ENCODE data around the gene SGIP1. TPM values are rescaled to one million over a fixed set of nuclear protein-coding genes. Genes with fewer than 3 reads are reported as not detected.
A peak's percentile ranks its signal among the peaks of the same experiment; 100 is the strongest.

SGIP1 gene
- total and polyA plus RNA-seq, 2 of the 4 experiments (the other 2 are of a cell fraction) = 27.1 to 42.7 TPM

- no peak overlapping the region for H3K18ac ChIP-seq (ENCODE audit: low read depth, low read length)
- TF ChIP-seq CEBPB (IDR thresholded peaks at IDR 0.05; ENCODE audit: low read depth, low read length) (no peak), RFX5 (IDR thresholded peaks at IDR 0.05; ENCODE audit: low read depth, low read length) (no peak), MAFK (IDR thresholded peaks at IDR 0.05; ENCODE audit: low read depth, low read length) (no peak), SMC3 (IDR thresholded peaks at IDR 0.05; ENCODE audit: low read depth, low read length) (no peak), CHD1 (IDR thresholded peaks at IDR 0.05; ENCODE audit: low read depth, low read length) (no peak), RAD21 (IDR thresholded peaks at IDR 0.05; ENCODE audit: low read length) (no peak), USF2 (IDR thresholded peaks at IDR 0.05; ENCODE audit: low read depth, low read length) (no peak), POLR2A (IDR thresholded peaks at IDR 0.05; ENCODE audit: low read depth, low read length) (no peak), CTCF (conservative IDR thresholded peaks at IDR 0.05; ENCODE audit: low read depth, low read length) (no peak), BHLHE40 (IDR thresholded peaks at IDR 0.05; ENCODE audit: low read depth, low read length) (no peak), RCOR1 (IDR thresholded peaks at IDR 0.05; ENCODE audit: insufficient replicate concordance, low read length) (no peak), NFE2L2 (IDR thresholded peaks at IDR 0.05; ENCODE audit: low read depth, low read length) (no peak), FOS (IDR thresholded peaks at IDR 0.05; ENCODE audit: low read depth, low read length) (no peak), MAZ (IDR thresholded peaks at IDR 0.05; ENCODE audit: borderline replicate concordance, low read depth, low read length) (no peak), ELK1 (IDR thresholded peaks at IDR 0.05; ENCODE audit: borderline replicate concordance, low read depth, low read length) (no peak), MXI1 (IDR thresholded peaks at IDR 0.05; ENCODE audit: borderline replicate concordance, low read depth, low read length) (no peak)
- H3K14ac ChIP-seq (replicated peaks; ENCODE audit: low read depth, low read length) = no peak overlapping the region
- no peak overlapping the region for H4K5ac ChIP-seq (ENCODE audit: low read depth, low read length)
- in situ Hi-C loops (cut with MboI; ENCODE audit: low sequenced_read_pairs) = no loop called here
- no peak overlapping the region for H2AFZ ChIP-seq (replicated peaks; ENCODE audit: low read length, poor library complexity)
- peaks cover 11 to 51% of the 10 kb centered on the region in 2 experiments; a peak in 3 of 4 replicates for H3K79me1 ChIP-seq (ENCODE audit: low read depth in 1 of 2, low read length in 2 of 2)
- no peak overlapping the region for H2AK9ac ChIP-seq (replicated peaks; ENCODE audit: low read depth, low read length, poor library complexity)
- H3K23ac ChIP-seq (ENCODE audit: low read depth, low read length) = no peak overlapping the region
- H3K27ac ChIP-seq (ENCODE audit: insufficient read depth, low read length) = no peak overlapping the region
- no peak overlapping the region for H4K8ac ChIP-seq (ENCODE audit: low read depth in 2 of 2, low read length in 2 of 2)
- H2BK5ac ChIP-seq (ENCODE audit: low read depth, low read length, poor library complexity, severe bottlenecking) = no peak overlapping the region
- peaks cover 3% of the 10 kb centered on the region; the same call in 1 of the 2 replicates for H4K20me1 ChIP-seq (ENCODE audit: insufficient read depth, low read length)
- no peaks in the 10 kb centered on the region for H3K9me3 ChIP-seq (ENCODE audit: control insufficient read depth, insufficient read depth, low read length)
- BruUV-seq (replicated peaks) = no TSS peak
- H2BK20ac ChIP-seq (ENCODE audit: low read depth, low read length) = no peak overlapping the region
- no peak overlapping the region for H3K56ac ChIP-seq (ENCODE audit: extremely low read depth, insufficient read depth, low read length)
- H3K4me1 ChIP-seq (ENCODE audit: control insufficient read depth, insufficient read depth, low read length) = no peaks in the 10 kb centered on the region
- no peak overlapping the region for H3K4me3 ChIP-seq (ENCODE audit: insufficient read depth, low read depth, low read length)
- no peak overlapping the region for H3K4me2 ChIP-seq (ENCODE audit: low read depth, low read length)
- H3K4ac ChIP-seq (ENCODE audit: low read depth, low read length) = no peak overlapping the region
- H3K27me3 ChIP-seq (ENCODE audit: control insufficient read depth, insufficient read depth, low read length) = no peaks in the 10 kb centered on the region
- no peak overlapping the region for H3K9ac ChIP-seq (ENCODE audit: low read depth, low read length)
- intact Hi-C loops (cut with micrococcal nuclease) = no loop called here
- ChIA-PET CTCF (no interaction called here), POLR2A (ENCODE audit: unreplicated experiment) (interaction anchor here (0.6 kb wide), 1 partner anchor 103 kb away, joined by 3 read pairs; no protein-coding TSS in a partner anchor)
- H2AK5ac ChIP-seq (ENCODE audit: low read depth, low read length) = no peak overlapping the region
- dilution Hi-C loops (cut with HindIII; ENCODE audit: low sequenced_read_pairs, unreplicated experiment) = no loop called here
- DNase-seq = peak; percentile 27
- H3K9me1 ChIP-seq (ENCODE audit: insufficient read depth, low read length) = peaks cover 14% of the 10 kb centered on the region
- WGBS, 2 experiments (ENCODE audit: extremely low coverage in 2 of 2, insufficient read length in 1 of 2) = no CpG with 5 or more reads among the region's 3 CpGs
- no peak for ATAC-seq (ENCODE audit: low read depth)
- peaks cover 49% of the 10 kb centered on the region for H3K36me3 ChIP-seq (ENCODE audit: control insufficient read depth, insufficient read depth, low read length)
- no peak overlapping the region for H4K91ac ChIP-seq (ENCODE audit: insufficient read depth, low read depth, low read length)
- H2BK15ac ChIP-seq (ENCODE audit: low read depth, low read length) = no peak overlapping the region
- H2BK120ac ChIP-seq (ENCODE audit: low read depth, low read length) = no peak overlapping the region
Measured at GRCh38 chr1:66642992-66643391, 109.0 kb downstream of the SGIP1 start.

Data from IMR-90 (cell line).